Iris pigment epithelial cell (primary cell): ENCODE results near the gene PLEKHA3.
"Not testable (repeated sequence)": the region's sequence is repeated elsewhere in the genome, so short reads cannot be mapped to it uniquely, and the experiment has no call there.

ENCODE experiments used
- DNase-seq: peaks from one replicate; pipeline ENCODE4 v3.0.0-alpha.2; 2011; ENCODE audit warnings: low read depth

PLEKHA3 gene

GRCh38 chr2:178523596-178524134 is 43.4 kb downstream of the PLEKHA3 start:
- no peak for DNase-seq

- DNase-seq: not testable (repeated sequence)
These were observed 44.8 kb downstream of the PLEKHA3 start for GRCh38 chr2:178525010-178525409.

- not testable (repeated sequence) for DNase-seq
These were observed 45.2 kb downstream of the PLEKHA3 start for GRCh38 chr2:178525460-178525859.

DNA sequence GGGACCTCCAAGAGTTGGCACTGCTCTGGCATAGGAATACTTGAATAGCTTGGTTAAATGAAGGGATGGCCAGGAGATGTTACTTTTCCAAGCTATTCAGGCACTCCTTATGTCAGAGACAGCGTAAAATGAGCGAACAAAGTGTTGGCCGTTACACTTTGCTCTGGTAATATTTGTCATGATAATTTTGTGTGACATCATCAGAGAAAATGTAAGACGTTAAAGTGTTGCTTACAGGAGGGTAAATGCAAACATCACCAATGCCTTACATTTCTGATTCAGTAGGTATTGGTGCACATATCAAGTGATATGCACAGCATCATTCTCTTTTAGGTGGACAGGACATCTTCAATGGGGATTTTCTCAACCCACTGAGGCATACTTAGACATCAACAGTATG is 46.0 kb downstream of the PLEKHA3 start:
- DNase-seq: no peak

DNA sequence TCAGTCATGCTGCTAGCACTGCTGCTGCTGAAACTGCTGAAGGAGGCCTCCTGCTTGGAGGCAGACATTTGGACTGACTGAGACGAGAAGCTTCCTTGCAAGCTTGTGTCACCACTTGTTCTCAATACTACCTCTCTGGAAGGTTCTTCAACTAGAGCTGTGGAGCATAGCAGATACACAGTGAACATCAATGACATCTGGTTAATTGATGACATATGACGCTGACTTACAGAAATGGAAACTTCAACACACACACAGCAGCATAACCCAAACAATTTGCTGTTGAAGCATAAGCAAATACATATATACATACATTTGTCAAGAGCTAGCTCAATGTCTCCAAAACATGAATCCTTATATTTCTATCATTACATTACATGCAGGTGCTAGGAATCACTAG is 47.3 kb downstream of the PLEKHA3 start:
- DNase-seq: no peak

- no peak for DNase-seq
These were observed 48.4 kb downstream of the PLEKHA3 start for GRCh38 chr2:178528647-178529046.

GRCh38 chr2:178529194-178529593 is 48.9 kb downstream of the PLEKHA3 start:
- no peak for DNase-seq

- DNase-seq: no peak
These were observed 49.9 kb downstream of the PLEKHA3 start for GRCh38 chr2:178530131-178530530.

DNA sequence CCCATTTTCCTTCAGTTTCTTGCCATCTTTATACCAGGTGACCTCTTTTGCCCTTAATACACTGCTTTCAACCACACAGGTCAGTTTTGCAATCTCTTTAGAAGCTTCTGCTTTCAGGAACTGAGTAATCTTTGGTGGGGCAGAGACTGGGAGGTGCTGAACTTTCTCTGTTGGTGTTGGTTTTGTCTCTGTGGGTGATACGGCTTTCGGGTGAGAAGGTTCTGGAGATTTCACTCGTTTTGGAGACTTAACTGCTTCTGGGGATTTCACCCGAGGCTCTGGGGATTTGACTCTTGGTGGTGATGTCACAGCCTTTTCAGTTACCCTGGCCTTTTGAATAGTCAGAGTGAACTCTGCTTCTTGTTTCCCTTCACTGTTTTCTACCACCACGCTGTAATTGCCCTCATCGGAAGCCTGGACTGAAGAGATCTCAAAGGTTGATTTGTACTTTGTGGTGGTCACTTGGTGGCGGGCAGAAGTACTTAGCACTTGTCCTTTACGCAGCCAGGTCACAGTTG is 50.4 kb downstream of the PLEKHA3 start:
- peak; percentile 31 for DNase-seq

- DNase-seq: no peak
These were observed 50.9 kb downstream of the PLEKHA3 start for GRCh38 chr2:178531168-178531567.

GRCh38 chr2:178536037-178536436 is 55.8 kb downstream of the PLEKHA3 start:
- no peak for DNase-seq

DNA sequence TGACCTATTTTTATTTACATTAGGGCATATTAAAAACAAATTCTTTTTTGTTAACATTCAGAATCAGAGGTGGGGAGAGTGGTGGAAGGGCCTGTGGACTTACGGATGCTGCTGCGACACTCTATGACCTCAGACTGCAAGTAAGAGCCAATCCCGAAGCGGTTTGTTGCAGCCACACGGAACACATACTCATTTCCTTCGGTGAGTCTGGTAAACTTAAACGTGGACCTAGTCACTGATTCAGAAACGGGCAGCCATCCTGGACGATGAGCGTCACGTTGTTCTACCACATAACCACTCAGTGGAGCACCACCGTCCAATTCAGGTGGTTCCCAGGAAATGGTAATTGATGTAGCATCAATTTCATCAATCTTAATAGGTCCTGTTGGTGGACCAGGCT is 61.9 kb downstream of the PLEKHA3 start:
- no peak for DNase-seq

DNA sequence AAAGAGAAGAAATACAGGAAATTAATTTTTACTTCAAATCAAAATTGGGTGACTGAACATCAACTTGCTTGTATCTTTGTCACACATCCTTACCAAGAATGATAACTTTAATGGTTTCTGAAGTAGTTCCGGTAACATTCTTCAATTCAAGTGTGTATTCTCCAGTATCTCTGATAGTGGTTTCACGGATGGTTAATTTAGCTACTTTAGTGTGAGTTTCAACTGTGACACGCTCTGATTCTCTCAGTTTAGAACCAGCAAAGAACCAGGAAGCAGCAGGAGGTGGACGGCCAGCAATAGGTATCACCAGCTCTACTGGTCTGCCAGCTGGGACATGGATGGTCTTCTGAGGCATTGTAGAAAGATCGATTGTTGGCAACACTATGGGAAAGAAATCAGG is 62.3 kb downstream of the PLEKHA3 start:
- DNase-seq: no peak

DNA sequence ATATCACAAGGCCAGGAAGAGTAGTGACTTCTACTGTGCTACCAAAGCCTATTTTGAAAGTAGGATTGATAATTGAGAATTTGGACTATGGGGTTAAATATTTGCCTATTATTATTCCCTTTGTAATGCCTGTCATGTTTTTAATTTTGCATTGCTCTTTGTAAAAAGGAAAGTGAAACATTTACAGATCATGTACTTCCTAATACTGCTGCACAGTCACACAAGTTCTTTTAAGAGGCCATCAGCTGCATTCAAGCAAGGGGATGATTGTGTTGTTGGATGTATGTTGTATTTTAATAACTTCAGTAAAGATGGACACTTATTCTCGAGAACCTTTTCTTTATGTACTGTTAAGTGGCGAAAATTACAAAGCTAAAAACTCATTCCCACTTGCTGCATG is 70.1 kb downstream of the PLEKHA3 start:
- DNase-seq: no peak

- DNase-seq: peak; percentile 94
These were observed 72.8 kb downstream of the PLEKHA3 start for GRCh38 chr2:178553047-178553446.
